HepG2 (cell line): Measurements from ENCODE around the gene REEP2. TPM values are rescaled to one million over a fixed set of nuclear protein-coding genes. Genes with fewer than 3 reads are reported as not detected.

ENCODE experiments used
- CBX2 ChIP-seq, 2 experiments: fragments of 200-600 bp in 1 of 2; sonication (generic); formaldehyde crosslinking in 1 of 2; IDR thresholded peaks; 2 replicates each; pipeline versions ENCODE4 v1.7.0 to v1.8.1; 2018 to 2022; ENCODE audit warnings: low read depth in 2 of 2, low read length in 1 of 2, mild to moderate bottlenecking in 1 of 2, missing genetic modification reagents in 1 of 2
- CENPX ChIP-seq: sonication (generic); formaldehyde crosslinking; IDR thresholded peaks from 2 replicates; pipeline ENCODE4 v1.9.0; 2021; ENCODE audit warnings: mild to moderate bottlenecking, missing genetic modification reagents, moderate library complexity
- ELF1 ChIP-seq: sonication (generic); formaldehyde crosslinking; IDR thresholded peaks from 2 replicates; pipeline ENCODE4 v1.4.0; 2020; ENCODE audit warnings: missing genetic modification reagents
- ELF4 ChIP-seq: sonication (generic); formaldehyde crosslinking; IDR thresholded peaks from 2 replicates; pipeline ENCODE4 v1.5.0; 2020; ENCODE audit warnings: missing genetic modification reagents, mild to moderate bottlenecking, moderate library complexity, borderline replicate concordance
- ESRRA ChIP-seq: sonication (generic); formaldehyde crosslinking; IDR thresholded peaks from 2 replicates; pipeline ENCODE4 v1.5.1; 2020; ENCODE audit warnings: mild to moderate bottlenecking, low read depth, missing genetic modification reagents
- HMGA1 ChIP-seq: sonication (generic); formaldehyde crosslinking; conservative IDR thresholded peaks from 2 replicates; pipeline ENCODE4 v1.4.0; 2020; ENCODE audit warnings: missing genetic modification reagents
- HNRNPH1 ChIP-seq: fragments of 200-400 bp; formaldehyde crosslinking; optimal IDR thresholded peaks from 2 replicates; pipeline ENCODE3; 2017; ENCODE audit warnings: mild to moderate bottlenecking, low read depth, low read length
- IKZF4 ChIP-seq: sonication (generic); formaldehyde crosslinking; IDR thresholded peaks from 2 replicates; pipeline ENCODE4 v1.5.1; 2020; ENCODE audit warnings: borderline replicate concordance, mild to moderate bottlenecking, low read depth, missing genetic modification reagents; ENCODE audit errors: not compliant biosample characterization
- JUN ChIP-seq: sonication (generic); formaldehyde crosslinking; IDR thresholded peaks from 2 replicates; pipeline ENCODE4 v1.4.0; 2020; ENCODE audit warnings: mild to moderate bottlenecking, missing genetic modification reagents
- KAT2B ChIP-seq: fragments of 150-350 bp; IDR thresholded peaks from 2 replicates; pipeline ENCODE4 v1.6.1; 2014; ENCODE audit warnings: low read depth, low read length, borderline replicate concordance
- NAIF1 ChIP-seq: sonication (generic); formaldehyde crosslinking; IDR thresholded peaks from 2 replicates; pipeline ENCODE4 v1.5.0; 2020; ENCODE audit warnings: mild to moderate bottlenecking, missing genetic modification reagents, borderline replicate concordance
- NFKBIZ ChIP-seq: IDR thresholded peaks from 2 replicates; pipeline ENCODE4 v1.6.1; 2018; ENCODE audit warnings: missing genetic modification reagents, missing compliant biosample characterization
- STAG1 ChIP-seq: sonication (generic); formaldehyde crosslinking; IDR thresholded peaks from 2 replicates; pipeline ENCODE4 v1.4.0; 2020; ENCODE audit warnings: missing genetic modification reagents
- U2AF1 ChIP-seq: fragments of 200-400 bp; formaldehyde crosslinking; optimal IDR thresholded peaks from 2 replicates; pipeline ENCODE3; 2017; ENCODE audit warnings: mild to moderate bottlenecking, low read depth, low read length
- ZBTB39 ChIP-seq: sonication (generic); formaldehyde crosslinking; IDR thresholded peaks from 2 replicates; pipeline ENCODE4 v1.5.0; 2020; ENCODE audit warnings: missing genetic modification reagents
- ZNF101 ChIP-seq: sonication (generic); formaldehyde crosslinking; IDR thresholded peaks from 2 replicates; pipeline ENCODE4 v1.4.0; 2020; ENCODE audit warnings: mild to moderate bottlenecking, low read depth, missing genetic modification reagents, borderline replicate concordance
- ZNF143 ChIP-seq: sonication (generic); formaldehyde crosslinking; IDR thresholded peaks from 2 replicates; pipeline ENCODE4 v1.4.0; 2020; ENCODE audit warnings: missing genetic modification reagents
- ZNF3 ChIP-seq: IDR thresholded peaks from 2 replicates; pipeline ENCODE4 v1.7.0; 2017; ENCODE audit warnings: inconsistent platforms
- ZNF501 ChIP-seq: sonication (generic); formaldehyde crosslinking; IDR thresholded peaks from 2 replicates; pipeline ENCODE4 v1.5.1; 2020; ENCODE audit warnings: mild to moderate bottlenecking, moderate library complexity, missing genetic modification reagents
- ZNF709 ChIP-seq: sonication (generic); formaldehyde crosslinking; IDR thresholded peaks from 2 replicates; pipeline ENCODE4 v1.5.0; 2020; ENCODE audit warnings: mild to moderate bottlenecking, missing genetic modification reagents
- ZNF746 ChIP-seq: sonication (generic); formaldehyde crosslinking; IDR thresholded peaks from 2 replicates; pipeline ENCODE4 v1.8.0; 2022; ENCODE audit warnings: mild to moderate bottlenecking, missing genetic modification reagents
- ZNF816 ChIP-seq: sonication (generic); formaldehyde crosslinking; IDR thresholded peaks from 2 replicates; pipeline ENCODE4 v1.8.0; 2022; ENCODE audit warnings: missing genetic modification reagents, mild to moderate bottlenecking, borderline replicate concordance
- ZNF878 ChIP-seq: sonication (generic); formaldehyde crosslinking; IDR thresholded peaks from 2 replicates; pipeline ENCODE4 v1.8.1; 2023; ENCODE audit warnings: mild to moderate bottlenecking, missing genetic modification reagents, moderate library complexity
- ZSCAN22 ChIP-seq: sonication (generic); formaldehyde crosslinking; IDR thresholded peaks from 2 replicates; pipeline ENCODE4 v1.4.0; 2020; ENCODE audit warnings: mild to moderate bottlenecking, missing genetic modification reagents
- polyA plus RNA-seq, 8 experiments: library from polyadenylated mRNA; depleted of rRNA in 3 of 8; stranded (reverse) in 7 of 8; unstranded in 1 of 8; fragments of >200 nt; fragmentation: Illumina TruSeq in 4 of 8; extraction: Trizol in 4 of 8; gene quantifications; 2 replicates each; pipeline versions ENCODE4 v1.2.1 to v1.2.3, GENCODE V29; 2011 to 2016; ENCODE audit warnings: low read depth in 4 of 8, missing spikeins in 1 of 8, mixed read lengths in 1 of 8; ENCODE audit not compliant: insufficient read depth in 1 of 8
- total RNA-seq, 5 experiments: library from RNA; depleted of rRNA; stranded (reverse); fragments of >200 nt; fragmentation: Illumina TruSeq; extraction: Trizol; gene quantifications; 2 replicates each; pipeline ENCODE4 v1.2.3, GENCODE V29; 2016; ENCODE audit warnings: low read depth in 1 of 5
- TF ChIP-seq, protein P1 (sequence below): sonication (generic); formaldehyde crosslinking; IDR thresholded peaks from 2 replicates; pipeline ENCODE4 v1.4.0; 2020; ENCODE audit warnings: mild to moderate bottlenecking, missing genetic modification reagents, borderline replicate concordance
- TF ChIP-seq, protein P2 (sequence below): sonication (generic); formaldehyde crosslinking; IDR thresholded peaks from 2 replicates; pipeline ENCODE4 v1.5.1; 2020; ENCODE audit warnings: missing genetic modification reagents, mild to moderate bottlenecking, borderline replicate concordance

Gene REEP2
- total and polyA plus RNA-seq, 2 of the 13 experiments (the other 11 are each of a cell fraction or from before 2014, with no cell fraction given) = 5.3 to 7.8 TPM

DNA sequence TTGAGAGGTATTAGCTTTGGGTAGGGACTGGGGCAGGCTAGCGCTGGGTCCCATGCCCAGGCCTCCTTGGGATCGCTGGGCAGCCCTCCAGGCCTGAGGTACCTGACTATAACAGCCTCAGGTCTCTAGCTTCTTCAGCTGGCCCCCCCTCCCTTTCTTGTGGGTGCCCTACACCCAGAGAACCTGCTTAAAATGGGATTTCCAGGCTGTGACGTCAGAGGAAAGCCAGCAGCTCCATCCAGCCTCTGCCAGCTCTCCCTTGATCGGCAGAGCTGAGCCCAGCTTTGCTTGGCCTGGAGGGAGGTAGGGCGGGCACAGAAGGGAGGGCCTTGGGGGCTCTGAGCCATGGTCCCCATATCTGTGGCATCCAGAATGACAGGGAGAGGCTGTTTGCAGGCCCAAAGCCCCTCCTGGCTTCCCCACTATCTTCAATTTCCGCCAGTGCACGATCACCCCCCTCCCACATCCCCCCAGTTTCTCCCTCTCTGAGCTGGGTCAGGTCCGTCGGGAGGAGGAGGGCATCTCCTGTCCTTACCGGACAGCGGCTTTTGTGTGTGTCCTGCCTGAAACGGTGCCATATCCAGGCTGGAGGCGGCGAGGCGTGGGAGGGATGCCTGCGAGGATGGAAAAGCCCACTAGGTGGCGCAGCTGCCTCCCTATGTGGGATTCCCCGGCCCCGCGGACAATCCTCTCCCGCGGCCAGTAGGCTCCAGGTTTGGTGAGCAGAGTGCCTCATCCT is 10.8 kb downstream of the REEP2 start (continued):
- no peak for TF ChIP-seq HNRNPH1
- TF ChIP-seq KAT2B = no peak
- TF ChIP-seq ZNF143 (CRISPR knock-in tag) = no peak
- no peak for TF ChIP-seq JUN (CRISPR knock-in tag)
- TF ChIP-seq ZNF816 = no peak
- no peak for TF ChIP-seq U2AF1
- TF ChIP-seq ZNF878 (CRISPR knock-in tag) = no peak
- TF ChIP-seq ZBTB39 (CRISPR knock-in tag) = no peak
- 0 out of 2 replicates have a peak, but pooled peaks have one; percentile 27 for TF ChIP-seq ELF1 (CRISPR knock-in tag)
- no peak for TF ChIP-seq ZNF101 (CRISPR knock-in tag)
- TF ChIP-seq CENPX (CRISPR knock-in tag) = no peak
- peak; percentile 42; the same call in 1 of the 2 replicates for TF ChIP-seq ZNF501 (CRISPR knock-in tag)
- no peak for TF ChIP-seq ZNF709 (CRISPR knock-in tag)
- no peak for TF ChIP-seq CBX2 (IDR thresholded peaks at IDR 0.05; ENCODE audit: low read depth, low read length)
- TF ChIP-seq CBX2 (CRISPR knock-in tag; IDR thresholded peaks at IDR 0.05; ENCODE audit: low read depth) = no peak
- no peak for TF ChIP-seq ZSCAN22 (CRISPR knock-in tag)
- TF ChIP-seq, protein P1, sequence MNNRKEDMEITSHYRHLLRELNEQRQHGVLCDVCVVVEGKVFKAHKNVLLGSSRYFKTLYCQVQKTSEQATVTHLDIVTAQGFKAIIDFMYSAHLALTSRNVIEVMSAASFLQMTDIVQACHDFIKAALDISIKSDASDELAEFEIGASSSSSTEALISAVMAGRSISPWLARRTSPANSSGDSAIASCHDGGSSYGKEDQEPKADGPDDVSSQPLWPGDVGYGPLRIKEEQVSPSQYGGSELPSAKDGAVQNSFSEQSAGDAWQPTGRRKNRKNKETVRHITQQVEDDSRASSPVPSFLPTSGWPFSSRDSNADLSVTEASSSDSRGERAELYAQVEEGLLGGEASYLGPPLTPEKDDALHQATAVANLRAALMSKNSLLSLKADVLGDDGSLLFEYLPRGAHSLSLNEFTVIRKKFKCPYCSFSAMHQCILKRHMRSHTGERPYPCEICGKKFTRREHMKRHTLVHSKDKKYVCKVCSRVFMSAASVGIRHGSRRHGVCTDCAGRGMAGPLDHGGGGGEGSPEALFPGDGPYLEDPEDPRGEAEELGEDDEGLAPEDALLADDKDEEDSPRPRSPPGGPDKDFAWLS (CRISPR knock-in tag) = no peak
- no peak for TF ChIP-seq NFKBIZ (CRISPR knock-in tag)
- TF ChIP-seq ZNF3 (CRISPR knock-in tag) = no peak
- no peak for TF ChIP-seq ESRRA (CRISPR knock-in tag)
- TF ChIP-seq ELF4 = no peak
- TF ChIP-seq STAG1 (CRISPR knock-in tag) = peak; percentile 94
- TF ChIP-seq, protein P2, sequence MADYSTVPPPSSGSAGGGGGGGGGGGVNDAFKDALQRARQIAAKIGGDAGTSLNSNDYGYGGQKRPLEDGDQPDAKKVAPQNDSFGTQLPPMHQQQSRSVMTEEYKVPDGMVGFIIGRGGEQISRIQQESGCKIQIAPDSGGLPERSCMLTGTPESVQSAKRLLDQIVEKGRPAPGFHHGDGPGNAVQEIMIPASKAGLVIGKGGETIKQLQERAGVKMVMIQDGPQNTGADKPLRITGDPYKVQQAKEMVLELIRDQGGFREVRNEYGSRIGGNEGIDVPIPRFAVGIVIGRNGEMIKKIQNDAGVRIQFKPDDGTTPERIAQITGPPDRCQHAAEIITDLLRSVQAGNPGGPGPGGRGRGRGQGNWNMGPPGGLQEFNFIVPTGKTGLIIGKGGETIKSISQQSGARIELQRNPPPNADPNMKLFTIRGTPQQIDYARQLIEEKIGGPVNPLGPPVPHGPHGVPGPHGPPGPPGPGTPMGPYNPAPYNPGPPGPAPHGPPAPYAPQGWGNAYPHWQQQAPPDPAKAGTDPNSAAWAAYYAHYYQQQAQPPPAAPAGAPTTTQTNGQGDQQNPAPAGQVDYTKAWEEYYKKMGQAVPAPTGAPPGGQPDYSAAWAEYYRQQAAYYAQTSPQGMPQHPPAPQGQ = no peak
- no peak for TF ChIP-seq HMGA1 (CRISPR knock-in tag)
- no peak for TF ChIP-seq IKZF4 (CRISPR knock-in tag)
- TF ChIP-seq NAIF1 (CRISPR knock-in tag) = no peak
- no peak for TF ChIP-seq ZNF746 (CRISPR knock-in tag)
